PFSK-1 (cell line): ENCODE measurements around the gene ZNRF2.

Source experiments
- FOXP2 ChIP-seq: optimal IDR thresholded peaks from 2 replicates; pipeline ENCODE3; 2011; ENCODE audit warnings: borderline replicate concordance, control low read depth, inconsistent platforms; ENCODE audit not compliant: insufficient read depth; ENCODE audit errors: extremely low read length, extremely low read depth
- POLR2AphosphoS5 ChIP-seq: IDR thresholded peaks from 2 replicates; pipeline ENCODE4 v1.6.1; 2012; ENCODE audit warnings: low read depth, mild to moderate bottlenecking, control low read depth, low read length, moderate library complexity
- SIN3A ChIP-seq: IDR thresholded peaks from 2 replicates; pipeline ENCODE4 v1.6.1; 2012; ENCODE audit warnings: mild to moderate bottlenecking, low read length, moderate library complexity, borderline replicate concordance; ENCODE audit not compliant: insufficient read depth
- TAF1 ChIP-seq: IDR thresholded peaks from 2 replicates; pipeline ENCODE4 v1.6.1; 2012; ENCODE audit warnings: low read length, control low read depth, borderline replicate concordance; ENCODE audit not compliant: insufficient read depth
- TF ChIP-seq, protein P1 (sequence below), 2 experiments: IDR thresholded peaks; 2 replicates each; pipeline versions ENCODE4 v1.6.1 to v1.8.0; 2011 to 2012; ENCODE audit warnings: low read depth in 2 of 2, low read length in 2 of 2, control low read depth in 1 of 2, inconsistent platforms in 1 of 2, mild to moderate bottlenecking in 1 of 2, moderate library complexity in 1 of 2; ENCODE audit not compliant: insufficient read depth in 1 of 2

ZNRF2 gene

DNA sequence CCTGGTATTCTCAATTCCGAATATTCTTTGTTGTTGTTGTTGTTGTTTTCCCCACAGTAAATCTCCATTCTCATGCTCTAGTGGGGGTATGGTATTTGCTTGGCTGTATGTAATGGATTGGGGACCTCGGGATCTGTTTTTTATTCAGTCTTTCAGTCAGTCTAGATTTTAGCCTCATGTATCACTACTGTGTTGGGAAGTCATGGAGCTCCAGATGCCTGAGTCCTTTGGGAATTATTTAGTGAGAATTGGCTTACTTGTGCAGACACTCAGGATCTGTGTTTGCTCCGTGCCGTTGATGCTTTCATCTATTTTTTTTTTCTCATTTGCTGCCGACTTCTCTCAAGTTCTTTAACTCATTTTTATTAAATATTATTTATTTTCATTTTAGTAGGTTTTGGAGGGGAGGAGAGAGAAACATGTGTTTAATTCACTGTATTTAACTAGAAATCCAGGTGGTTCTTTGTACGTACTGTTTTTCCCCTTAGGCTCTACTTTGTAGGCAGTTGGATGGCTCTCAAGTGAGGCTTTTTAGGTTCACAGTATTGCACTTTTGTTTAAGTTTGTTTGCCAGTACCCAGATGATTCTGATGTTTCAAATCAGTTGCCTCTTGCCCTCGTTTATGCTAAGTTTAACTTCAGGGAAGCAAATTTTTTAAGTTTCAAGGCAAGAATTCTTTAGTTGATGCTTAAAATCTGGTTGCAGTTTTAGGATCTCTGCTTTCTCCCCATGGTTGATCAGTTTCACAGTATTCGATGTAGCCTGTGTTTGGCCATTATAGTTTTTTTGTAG is 36.9 kb downstream of the ZNRF2 start:
- TF ChIP-seq SIN3A (no peak), FOXP2 (no peak)
- TF ChIP-seq, protein P1, sequence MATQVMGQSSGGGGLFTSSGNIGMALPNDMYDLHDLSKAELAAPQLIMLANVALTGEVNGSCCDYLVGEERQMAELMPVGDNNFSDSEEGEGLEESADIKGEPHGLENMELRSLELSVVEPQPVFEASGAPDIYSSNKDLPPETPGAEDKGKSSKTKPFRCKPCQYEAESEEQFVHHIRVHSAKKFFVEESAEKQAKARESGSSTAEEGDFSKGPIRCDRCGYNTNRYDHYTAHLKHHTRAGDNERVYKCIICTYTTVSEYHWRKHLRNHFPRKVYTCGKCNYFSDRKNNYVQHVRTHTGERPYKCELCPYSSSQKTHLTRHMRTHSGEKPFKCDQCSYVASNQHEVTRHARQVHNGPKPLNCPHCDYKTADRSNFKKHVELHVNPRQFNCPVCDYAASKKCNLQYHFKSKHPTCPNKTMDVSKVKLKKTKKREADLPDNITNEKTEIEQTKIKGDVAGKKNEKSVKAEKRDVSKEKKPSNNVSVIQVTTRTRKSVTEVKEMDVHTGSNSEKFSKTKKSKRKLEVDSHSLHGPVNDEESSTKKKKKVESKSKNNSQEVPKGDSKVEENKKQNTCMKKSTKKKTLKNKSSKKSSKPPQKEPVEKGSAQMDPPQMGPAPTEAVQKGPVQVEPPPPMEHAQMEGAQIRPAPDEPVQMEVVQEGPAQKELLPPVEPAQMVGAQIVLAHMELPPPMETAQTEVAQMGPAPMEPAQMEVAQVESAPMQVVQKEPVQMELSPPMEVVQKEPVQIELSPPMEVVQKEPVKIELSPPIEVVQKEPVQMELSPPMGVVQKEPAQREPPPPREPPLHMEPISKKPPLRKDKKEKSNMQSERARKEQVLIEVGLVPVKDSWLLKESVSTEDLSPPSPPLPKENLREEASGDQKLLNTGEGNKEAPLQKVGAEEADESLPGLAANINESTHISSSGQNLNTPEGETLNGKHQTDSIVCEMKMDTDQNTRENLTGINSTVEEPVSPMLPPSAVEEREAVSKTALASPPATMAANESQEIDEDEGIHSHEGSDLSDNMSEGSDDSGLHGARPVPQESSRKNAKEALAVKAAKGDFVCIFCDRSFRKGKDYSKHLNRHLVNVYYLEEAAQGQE (IDR thresholded peaks at IDR 0.05; ENCODE audit: insufficient read depth in 1 of 2, low read depth in 2 of 2, low read length in 2 of 2) = no peak

DNA sequence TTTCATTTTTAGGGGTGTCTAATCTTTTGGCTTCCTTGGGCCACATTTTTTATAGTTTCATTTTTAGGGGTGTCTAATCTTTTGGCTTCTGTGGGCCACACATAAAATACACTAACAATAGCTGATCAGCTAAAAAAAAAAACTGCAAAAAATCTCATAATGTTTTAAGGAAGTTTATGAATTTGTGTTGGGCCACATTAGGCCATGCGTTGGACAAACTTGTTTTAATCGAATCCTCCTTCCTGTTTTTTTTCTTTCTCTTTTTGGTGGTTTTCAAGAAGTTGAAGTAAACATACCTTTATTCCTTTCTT is 37.4 kb downstream of the ZNRF2 start:
- TF ChIP-seq TAF1 (no peak), POLR2AphosphoS5 (no peak)
- TF ChIP-seq, protein P1 (IDR thresholded peaks at IDR 0.05; ENCODE audit: insufficient read depth in 1 of 2, low read depth in 2 of 2, low read length in 2 of 2) = no peak

DNA sequence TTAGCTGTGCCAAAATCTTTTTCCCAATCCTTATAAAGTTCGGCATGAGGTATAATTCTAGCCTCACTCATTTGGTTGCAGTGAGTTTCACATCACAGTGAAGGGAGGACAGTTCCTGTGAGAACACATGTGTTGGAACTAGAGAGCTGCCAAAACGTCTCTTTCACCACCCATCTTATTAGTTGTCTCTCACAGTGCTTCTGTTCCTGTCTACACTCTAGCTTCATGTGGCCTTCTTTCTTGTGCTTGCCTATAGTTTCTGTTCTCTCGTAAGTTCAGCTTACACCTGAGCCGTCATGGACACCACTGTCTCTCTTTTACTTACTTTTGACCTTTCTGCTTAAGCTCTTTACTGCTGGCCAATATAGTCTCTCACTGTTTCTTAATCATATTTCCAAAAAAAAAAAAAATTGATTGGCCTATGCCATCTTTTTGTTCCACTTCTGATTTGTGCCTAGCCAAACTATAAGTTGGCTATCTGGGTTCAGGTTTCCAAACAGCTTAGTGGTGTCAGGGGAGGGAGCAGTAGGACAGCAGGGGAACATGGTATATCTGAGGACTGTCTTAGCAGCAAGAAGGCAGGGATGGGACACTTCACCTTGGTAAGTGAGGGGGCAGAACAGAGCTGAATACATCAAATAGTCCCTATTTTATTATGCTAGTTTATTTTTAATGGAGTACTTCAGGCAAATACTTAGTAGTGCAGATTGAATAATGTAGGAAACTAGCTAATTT is 38.0 kb downstream of the ZNRF2 start:
- TF ChIP-seq TAF1 (no peak), POLR2AphosphoS5 (no peak), SIN3A (no peak), FOXP2 (no peak)
- TF ChIP-seq, protein P1 (IDR thresholded peaks at IDR 0.05; ENCODE audit: insufficient read depth in 1 of 2, low read depth in 2 of 2, low read length in 2 of 2) = no peak

DNA sequence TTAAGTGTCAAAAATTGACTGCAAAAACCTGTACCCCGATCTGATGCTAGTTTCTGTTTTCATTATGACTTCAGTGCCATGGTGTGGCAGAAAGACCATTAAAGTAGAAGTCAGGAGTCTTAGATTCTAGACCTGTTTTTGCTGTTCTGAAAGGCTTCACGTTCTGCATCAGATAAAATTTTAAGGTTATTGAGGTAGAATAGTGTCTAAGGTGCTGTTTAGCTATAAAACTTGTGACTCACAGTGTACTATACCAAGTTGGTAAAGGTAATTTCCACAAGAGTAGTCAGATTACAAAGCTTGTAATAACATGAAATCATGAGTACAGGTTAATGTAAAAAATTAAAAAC is 38.6 kb downstream of the ZNRF2 start:
- TF ChIP-seq, protein P1 (IDR thresholded peaks at IDR 0.05; ENCODE audit: insufficient read depth in 1 of 2, low read depth in 2 of 2, low read length in 2 of 2) = no peak
- TF ChIP-seq TAF1 = no peak
- no peak for TF ChIP-seq FOXP2
- TF ChIP-seq POLR2AphosphoS5 = no peak
- no peak for TF ChIP-seq SIN3A

DNA sequence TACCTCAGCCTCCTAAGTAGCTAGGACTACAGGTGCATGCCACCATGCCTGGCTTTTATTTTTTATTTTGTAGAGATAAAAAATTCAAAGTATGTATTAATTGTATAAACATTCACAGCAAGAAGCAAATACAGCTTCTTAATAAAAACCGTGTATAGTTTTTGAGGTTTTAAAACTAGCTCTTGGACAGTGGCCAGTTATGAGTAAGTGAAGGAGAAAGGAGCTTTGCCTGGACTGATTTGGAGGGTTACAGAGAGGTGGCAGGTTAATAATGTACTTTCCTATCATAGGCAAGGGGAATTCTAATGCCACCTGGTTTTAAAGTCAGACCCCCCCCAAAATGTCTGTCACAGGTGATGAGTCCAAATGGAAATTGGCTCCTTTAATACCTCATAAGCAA is 43.4 kb downstream of the ZNRF2 start:
- TF ChIP-seq TAF1 (no peak), POLR2AphosphoS5 (no peak), FOXP2 (no peak), SIN3A (no peak)
- TF ChIP-seq, protein P1 (IDR thresholded peaks at IDR 0.05; ENCODE audit: insufficient read depth in 1 of 2, low read depth in 2 of 2, low read length in 2 of 2) = no peak
